Body of pancreas (tissue), 4 donors: Measurements from ENCODE around the gene TMEM201.

Source experiments
- CTCF ChIP-seq, 7 experiments: fragments of 450-650 bp in 4 of 7; fragments of 200-600 bp in 3 of 7; sonication (generic) in 3 of 7; IDR thresholded peaks; one replicate each; pipeline ENCODE4 v1.5.1; 2016 to 2019; ENCODE audit warnings: antibody characterized with exemption in 7 of 7
- POLR2A ChIP-seq, 3 donors: fragments of 450-650 bp; IDR thresholded peaks; one replicate each; pipeline ENCODE4 v1.6.1; 2016; ENCODE audit warnings: antibody characterized with exemption in 3 of 3, mild to moderate bottlenecking in 2 of 3

- TF ChIP-seq CTCF (IDR thresholded peaks at IDR 0.05) (no peak), POLR2A (IDR thresholded peaks at IDR 0.05) (no peak)
Observed at GRCh38 chr1:9551984-9552383, 36.7 kb upstream of the TMEM201 start.
